SIG-M5 treated with dmso at 0.1 percent for 504 hours (cell line): ENCODE results near the gene VASH1.
A peak's percentile ranks its signal among the peaks of the same experiment; 100 is the strongest.

Experiments used
- DNase-seq: peaks from one replicate; lab custom pipeline; 2025; ENCODE audit not compliant: unreplicated experiment; lab: John Stamatoyannopoulos, UW

Gene VASH1

GRCh38 chr14:76782115-76782884 lies 21.0 kb downstream of the VASH1 start:
- no peak for DNase-seq

- DNase-seq, result no peak
Observed at GRCh38 chr14:76782885-76783566, 21.8 kb downstream of the VASH1 start.

GRCh38 chr14:76784266-76784874 lies 23.1 kb downstream of the VASH1 start:
- DNase-seq, result no peak

GRCh38 chr14:76784881-76785280 lies 23.6 kb downstream of the VASH1 start:
- peak; percentile 78 for DNase-seq

- DNase-seq, result no peak
Observed at GRCh38 chr14:76786601-76787000, 25.3 kb downstream of the VASH1 start.

GRCh38 chr14:76792422-76792821 lies 31.2 kb downstream of the VASH1 start:
- no peak for DNase-seq

GRCh38 chr14:76793324-76793723 lies 32.1 kb downstream of the VASH1 start:
- no peak for DNase-seq

GRCh38 chr14:76793956-76794355 lies 32.7 kb downstream of the VASH1 start:
- no peak for DNase-seq

GRCh38 chr14:76806446-76806845 lies 45.2 kb downstream of the VASH1 start:
- no peak for DNase-seq

- no peak for DNase-seq
Observed at GRCh38 chr14:76808011-76808410, 46.7 kb downstream of the VASH1 start.

- no peak for DNase-seq
Observed at GRCh38 chr14:76808990-76809389, 47.7 kb downstream of the VASH1 start.

- no peak for DNase-seq
Observed at GRCh38 chr14:76810525-76810924, 49.3 kb downstream of the VASH1 start.

GRCh38 chr14:76810953-76811400 lies 49.7 kb downstream of the VASH1 start:
- peak; percentile 68 for DNase-seq

- no peak for DNase-seq
Observed at GRCh38 chr14:76811561-76811960, 50.3 kb downstream of the VASH1 start.

GRCh38 chr14:76812093-76812421 lies 50.8 kb downstream of the VASH1 start:
- no peak for DNase-seq

- DNase-seq, result peak; percentile 84
Observed at GRCh38 chr14:76812422-76813383, 51.4 kb downstream of the VASH1 start, which contains the start of gene ANGEL1. ANGEL1 (minus strand) TSS chr14:76812882; CDS start chr14:76812827, 55 bp downstream.

- peak; percentile 4 for DNase-seq
Observed at GRCh38 chr14:76814726-76815645, 53.7 kb downstream of the VASH1 start.

GRCh38 chr14:76820700-76821099 lies 59.4 kb downstream of the VASH1 start:
- no peak for DNase-seq

- DNase-seq, result no peak
Observed at GRCh38 chr14:76826122-76826521, 64.9 kb downstream of the VASH1 start, which contains the start of gene LRRC74A. LRRC74A (plus strand) TSS chr14:76826408; CDS start chr14:76826698, 290 bp downstream.
